Activated CD8-positive, alpha-beta memory T cell treated with anti-CD3 and anti-CD28 coated beads, Interleukin-2, amount 50 U/mL, for 1 hour (primary cell): Measurements from ENCODE around the gene GRIN2C.

Experiments used
- DNase-seq: peaks from one replicate; pipeline ENCODE4 v3.0.0-alpha.2; 2020; ENCODE audit errors: extremely low read depth

The GRIN2C gene

DNA sequence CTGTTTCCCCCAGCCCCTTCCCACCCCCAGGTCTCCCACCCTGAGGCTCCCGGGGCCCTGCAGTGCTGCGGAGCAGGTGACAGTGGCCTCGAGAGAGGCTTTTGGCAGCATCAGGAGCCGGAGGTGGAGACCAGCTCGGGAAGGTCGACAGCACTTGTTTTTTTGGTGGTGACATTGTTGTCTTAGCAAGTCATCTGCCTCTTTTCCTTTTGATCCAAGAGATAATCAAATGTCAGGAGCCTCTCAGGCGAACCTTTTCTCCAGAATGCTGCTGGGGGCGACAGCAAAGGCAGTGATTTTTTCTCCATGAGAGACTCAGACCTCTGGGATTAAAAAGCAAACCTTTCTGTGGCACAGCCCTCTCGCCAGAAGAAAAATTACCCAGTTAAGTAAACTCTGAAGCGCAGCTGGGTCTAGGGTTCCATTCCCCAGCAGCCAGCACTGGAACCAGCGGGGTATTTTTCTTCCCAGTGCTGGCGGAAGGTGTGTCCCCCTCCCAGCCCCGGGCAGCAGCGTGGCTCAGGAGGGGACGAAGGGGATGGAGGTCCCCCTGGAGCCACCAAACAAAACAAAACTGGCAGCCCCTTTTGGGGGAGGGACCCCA, 37.2 kb downstream of the GRIN2C start:
- DNase-seq = no peak

- DNase-seq = no peak
These were observed 37.9 kb downstream of the GRIN2C start for GRCh38 chr17:74821655-74822334.

DNA sequence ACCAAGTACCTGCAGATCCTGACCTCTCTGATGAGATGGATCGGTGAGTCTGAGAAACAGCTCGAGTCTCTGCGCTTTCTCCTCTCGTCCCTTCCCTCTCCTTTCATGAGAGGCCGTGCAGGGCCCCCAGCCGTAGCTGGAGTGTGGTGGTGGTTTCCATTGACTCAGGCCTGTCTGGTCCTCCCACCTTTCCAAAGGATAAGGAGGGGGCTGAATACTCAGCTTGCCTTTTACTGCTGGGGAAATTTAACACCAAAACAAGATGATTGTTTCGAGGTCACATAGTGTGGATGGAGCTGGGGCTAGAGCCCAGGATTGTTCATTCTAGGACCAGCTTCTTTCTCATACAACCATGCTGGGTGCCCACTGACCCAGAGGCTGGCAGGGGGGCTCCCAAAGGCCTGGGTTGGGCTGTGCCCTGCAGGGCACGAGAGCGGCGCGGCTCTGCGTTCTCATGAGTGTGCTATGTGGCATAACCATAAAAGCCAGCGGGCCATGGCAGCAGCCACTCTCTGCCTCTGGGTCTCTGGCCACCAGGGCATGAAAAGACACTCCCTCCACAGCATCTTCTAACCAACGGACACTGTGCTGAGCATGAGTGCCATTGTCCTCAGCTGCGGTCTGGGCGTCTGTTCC, 39.8 kb downstream of the GRIN2C start:
- DNase-seq = no peak

- no peak for DNase-seq
These were observed 41.3 kb downstream of the GRIN2C start for GRCh38 chr17:74818291-74818938.

- no peak for DNase-seq
These were observed 42.6 kb downstream of the GRIN2C start for GRCh38 chr17:74816905-74817620.

GRCh38 chr17:74815550-74816370, 43.9 kb downstream of the GRIN2C start:
- DNase-seq = no peak

DNA sequence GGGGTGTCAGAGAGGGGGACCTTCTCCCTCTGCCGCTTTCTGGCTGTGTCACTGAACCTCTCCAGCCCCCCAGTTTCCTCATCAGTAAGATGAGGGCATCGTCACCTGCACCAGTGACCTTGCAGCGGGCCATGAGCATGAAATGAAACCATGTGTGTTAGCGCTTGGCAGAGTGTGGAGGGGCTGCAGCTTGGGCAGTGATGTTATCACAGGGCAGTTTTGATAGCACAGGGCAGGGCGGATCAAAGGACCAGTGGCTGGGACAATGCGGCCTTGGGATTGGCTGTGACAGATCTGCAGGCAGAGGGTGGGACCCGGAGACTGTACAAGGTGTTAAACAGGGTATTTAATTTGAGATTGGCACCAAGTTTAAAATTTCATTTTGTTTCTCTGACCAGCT, 44.6 kb downstream of the GRIN2C start:
- no peak for DNase-seq

DNA sequence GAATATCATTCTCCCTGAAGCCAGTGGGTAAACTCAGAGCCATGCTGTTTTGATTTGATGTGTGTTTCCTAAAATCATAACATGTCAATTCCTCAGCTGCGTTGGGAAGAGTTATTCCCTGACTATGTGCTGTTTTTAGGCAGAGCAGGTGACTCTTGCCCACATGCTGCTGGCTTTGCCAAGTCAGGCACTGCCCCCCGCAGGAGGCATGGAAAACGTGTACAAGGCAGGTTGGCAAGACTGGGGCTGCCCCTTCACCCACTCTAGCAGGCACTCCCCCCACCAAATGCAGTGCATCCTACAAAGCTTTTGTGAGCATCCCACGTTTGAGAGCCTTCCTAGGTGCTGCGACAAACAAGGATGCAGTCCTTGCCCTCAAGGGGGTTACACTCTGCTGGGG, 45.2 kb downstream of the GRIN2C start:
- no peak for DNase-seq

DNA sequence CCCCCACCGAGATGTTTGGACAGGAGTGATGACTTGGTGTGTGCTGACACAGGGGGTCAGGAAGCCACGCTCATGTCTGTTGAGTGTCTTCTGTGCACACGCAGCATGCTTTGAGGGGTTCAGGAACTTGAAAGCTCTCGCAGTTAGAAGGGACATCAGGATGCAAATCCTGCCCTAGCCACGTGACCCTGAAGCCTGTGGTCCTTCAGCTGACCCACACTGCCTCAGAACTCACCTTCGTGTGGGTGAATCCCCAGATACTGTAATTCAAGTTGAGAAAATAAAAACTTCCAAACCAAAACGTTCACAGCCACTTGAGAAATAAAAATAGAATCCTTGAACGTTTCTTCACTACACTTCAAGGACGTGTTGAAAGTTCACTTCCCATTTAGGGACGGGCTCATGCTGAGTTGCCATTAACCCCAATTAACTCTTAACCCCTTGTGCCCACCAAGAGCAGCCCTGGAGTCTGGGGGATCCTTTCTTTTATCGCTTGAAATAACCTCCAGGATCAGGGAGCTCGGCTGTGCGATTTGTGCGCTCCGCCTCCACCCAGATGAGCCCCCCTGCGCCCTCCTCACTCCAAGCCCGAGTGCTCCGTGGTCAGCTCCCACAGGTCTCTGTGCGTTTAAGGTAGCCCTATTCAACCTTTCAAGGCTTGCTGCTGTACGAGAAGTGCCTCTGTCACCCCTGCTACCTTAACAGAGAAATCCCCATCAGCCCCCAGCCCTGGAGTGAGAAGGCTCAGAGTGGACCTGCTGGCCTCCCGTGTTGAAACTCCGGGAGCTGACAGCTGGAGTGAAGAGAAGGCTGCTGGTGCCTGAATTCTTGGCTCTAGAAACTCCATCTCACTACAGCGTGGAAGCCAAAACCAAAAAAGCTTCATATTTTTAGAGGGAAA, 47.3 kb downstream of the GRIN2C start:
- no peak for DNase-seq

DNA sequence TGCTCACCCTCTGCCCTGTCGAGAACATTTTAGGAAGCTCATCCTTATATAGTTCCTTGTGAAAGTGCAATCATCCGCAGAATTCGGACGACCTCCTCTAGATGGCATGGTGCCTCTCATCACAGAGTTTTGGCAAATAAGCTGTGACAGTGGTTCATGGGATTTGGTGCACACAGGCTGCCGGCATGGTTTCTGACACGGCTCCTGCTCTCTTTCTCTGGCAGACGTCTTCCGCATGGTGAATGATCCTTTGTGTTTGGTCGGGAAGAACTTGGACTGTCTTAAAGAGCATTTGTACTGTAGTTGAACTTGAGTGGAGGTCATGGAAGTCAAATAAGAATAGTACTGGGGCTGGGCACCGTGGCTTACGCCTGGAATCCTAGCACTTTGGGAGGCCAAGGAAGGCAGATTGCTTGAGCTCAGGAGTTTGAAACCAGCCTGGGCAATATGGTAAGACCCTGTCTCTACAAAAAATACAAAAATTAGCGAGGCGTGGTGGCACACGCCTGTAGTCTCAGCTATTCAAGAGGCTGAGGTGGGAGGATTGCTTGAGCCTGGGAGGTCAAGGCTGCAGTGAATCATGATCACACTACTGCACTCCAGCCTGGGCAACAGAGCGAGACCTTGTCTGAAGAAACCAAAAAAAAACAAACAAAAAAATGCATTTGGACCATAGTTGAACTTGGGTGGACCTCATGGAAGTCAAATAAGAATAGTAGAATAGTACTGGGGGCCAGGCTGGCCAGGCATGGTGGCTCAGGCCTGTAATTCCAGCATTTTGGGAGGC, 48.8 kb downstream of the GRIN2C start:
- no peak for DNase-seq

GRCh38 chr17:74808714-74809430, 50.8 kb downstream of the GRIN2C start:
- DNase-seq = no peak

GRCh38 chr17:74807925-74808324, 51.8 kb downstream of the GRIN2C start:
- no peak for DNase-seq

DNA sequence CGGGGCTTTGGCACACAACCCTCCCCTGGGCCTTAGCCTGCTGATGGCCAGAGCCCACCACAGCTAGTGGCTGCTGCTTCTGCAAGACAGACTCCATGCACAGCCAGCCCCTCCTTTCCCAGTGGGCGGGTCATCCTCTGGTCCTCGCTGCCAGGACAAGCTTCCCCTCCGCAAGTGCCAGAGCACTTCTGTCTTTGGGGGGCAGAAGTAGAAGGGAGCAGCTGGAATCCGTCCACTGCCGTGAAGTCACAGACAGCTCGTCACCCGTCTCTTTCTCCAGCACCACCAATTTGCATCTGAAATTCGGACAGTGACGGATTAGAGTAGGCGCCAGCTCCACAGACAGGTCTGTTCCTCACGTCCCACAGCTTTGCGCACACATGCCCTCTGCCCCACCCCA, 52.2 kb downstream of the GRIN2C start:
- no peak for DNase-seq

- no peak for DNase-seq
These were observed 53.4 kb downstream of the GRIN2C start for GRCh38 chr17:74806334-74806733.

DNA sequence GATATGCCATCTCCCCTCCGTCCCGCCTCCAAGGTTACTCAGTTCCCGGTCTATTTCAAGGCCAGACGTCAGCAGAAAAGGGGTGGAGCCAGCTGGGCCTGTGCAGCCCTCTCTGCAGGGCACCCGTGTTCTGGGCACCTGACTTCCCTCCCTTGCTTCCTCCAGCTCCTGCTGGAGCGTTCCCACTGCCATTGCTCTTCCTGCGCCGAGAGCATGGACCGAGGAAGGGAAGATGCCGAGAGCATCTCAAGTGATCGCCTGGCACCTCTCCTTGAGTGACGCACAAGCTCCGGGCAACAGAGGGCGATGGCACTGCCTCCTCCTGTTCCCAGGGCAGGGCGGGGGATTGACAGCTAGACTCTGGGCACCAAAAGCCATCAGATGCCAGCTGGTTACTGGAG, 54.1 kb downstream of the GRIN2C start:
- DNase-seq = no peak

GRCh38 chr17:74804683-74805082, 55.0 kb downstream of the GRIN2C start:
- no peak for DNase-seq

DNA sequence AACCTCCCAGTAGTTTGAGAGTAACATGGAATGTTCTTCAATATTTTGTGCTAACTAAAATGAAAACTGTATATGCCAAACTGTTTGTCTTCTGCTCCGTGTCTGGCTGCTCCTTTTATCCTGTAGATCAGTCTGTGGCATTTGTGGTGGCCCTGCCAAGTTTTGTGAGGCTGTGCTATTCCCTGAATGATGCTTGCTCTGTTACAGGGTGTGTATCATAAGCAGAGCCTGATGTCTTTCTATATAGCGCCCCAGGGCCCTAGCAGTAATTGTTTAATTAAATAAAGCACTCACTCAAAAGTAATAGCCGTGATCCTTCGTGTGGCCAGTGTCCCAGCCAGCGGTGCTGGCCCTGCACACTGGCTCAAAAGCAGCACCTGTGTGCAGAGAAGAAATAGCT, 55.7 kb downstream of the GRIN2C start:
- DNase-seq = no peak

DNA sequence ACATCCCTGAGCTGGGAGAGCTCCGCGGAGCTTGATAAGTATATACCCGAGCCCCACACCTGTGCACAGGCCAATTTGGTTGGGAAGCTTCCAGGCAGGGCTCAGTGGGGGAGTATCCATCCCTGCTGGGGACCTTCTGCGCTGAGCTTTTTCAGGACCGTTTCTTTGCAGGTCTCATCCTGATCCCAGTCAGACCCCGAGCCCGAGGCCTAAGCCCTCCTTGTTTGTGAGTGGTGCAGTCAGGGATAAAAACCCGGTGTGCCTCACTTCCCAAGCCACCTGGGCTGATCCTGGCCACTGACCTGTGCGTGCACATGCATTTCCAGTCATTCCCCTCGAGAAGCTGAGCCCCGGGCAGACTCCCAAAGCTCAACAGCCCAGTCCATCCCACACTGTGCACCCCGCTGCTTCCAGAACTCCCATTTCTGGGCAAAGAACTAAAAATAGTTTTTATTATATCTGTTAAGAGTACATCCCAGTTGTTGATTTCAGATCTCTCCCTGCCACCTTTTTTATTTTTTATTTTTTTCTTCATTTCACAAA, 56.2 kb downstream of the GRIN2C start:
- no peak for DNase-seq

- no peak for DNase-seq
These were observed 57.8 kb downstream of the GRIN2C start for GRCh38 chr17:74801896-74802295.
